ENCODE results near the gene GMPR.

Gene GMPR

GRCh38 chr6:16241321-16241689, 2.9 kb downstream of the GMPR start:
- no peak for TF ChIP-seq CTCF (IDR thresholded peaks at IDR 0.05; ENCODE audit: insufficient read depth, missing control alignments)
- DNase-seq (ENCODE audit: insufficient read length, low spot score) (no peak), FAIRE-seq (no peak)

DNA sequence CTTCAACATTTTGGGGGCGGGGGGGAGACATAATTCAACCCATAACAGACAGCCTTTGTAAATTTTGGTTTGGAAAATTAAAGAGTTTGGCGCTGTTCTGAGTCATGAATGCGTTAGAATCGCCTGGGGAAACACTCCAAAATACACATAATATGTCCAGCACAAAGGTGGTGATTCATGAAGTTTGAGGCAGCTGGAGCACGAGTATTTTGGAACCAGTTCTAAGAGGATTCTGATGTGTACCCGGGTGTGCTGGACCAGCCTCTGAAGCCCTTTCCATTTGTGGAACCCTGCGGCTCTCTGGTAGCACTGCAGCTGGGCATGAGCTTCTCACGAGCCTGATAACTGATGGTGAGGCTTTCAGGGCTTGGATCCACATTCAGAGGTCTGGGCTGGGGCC, 4.7 kb downstream of the GMPR start:
- no peak for FAIRE-seq
- DNase-seq (ENCODE audit: insufficient read length, low spot score) = no peak

DNA sequence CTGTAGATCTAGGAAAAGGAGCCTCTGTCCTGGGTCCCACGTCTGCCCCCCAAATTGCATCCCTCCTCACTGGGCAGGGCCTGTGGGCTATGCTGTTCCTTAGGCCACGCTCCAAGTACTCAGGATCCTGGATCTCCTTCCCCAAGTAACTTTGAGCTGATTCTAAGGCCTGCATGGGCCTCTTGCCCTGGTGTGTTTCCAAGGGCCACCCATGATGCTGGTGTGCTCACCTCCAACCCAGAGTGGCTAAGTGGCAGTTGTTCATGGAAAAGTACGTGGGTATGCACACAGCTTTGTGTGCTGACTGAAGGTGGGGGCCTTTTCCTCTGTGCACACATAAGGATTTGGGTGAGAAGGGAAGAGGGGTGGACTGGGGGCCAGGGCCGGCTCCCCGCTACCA, 5.3 kb downstream of the GMPR start:
- FAIRE-seq (no peak), DNase-seq (ENCODE audit: insufficient read length, low spot score) (no peak)
- no peak for TF ChIP-seq CTCF (IDR thresholded peaks at IDR 0.05; ENCODE audit: insufficient read depth, missing control alignments)

More for the DNA sequence above, 4.7 kb downstream of the GMPR start:
- TF ChIP-seq CTCF (IDR thresholded peaks at IDR 0.05; ENCODE audit: insufficient read depth, missing control alignments) = no peak

DNA sequence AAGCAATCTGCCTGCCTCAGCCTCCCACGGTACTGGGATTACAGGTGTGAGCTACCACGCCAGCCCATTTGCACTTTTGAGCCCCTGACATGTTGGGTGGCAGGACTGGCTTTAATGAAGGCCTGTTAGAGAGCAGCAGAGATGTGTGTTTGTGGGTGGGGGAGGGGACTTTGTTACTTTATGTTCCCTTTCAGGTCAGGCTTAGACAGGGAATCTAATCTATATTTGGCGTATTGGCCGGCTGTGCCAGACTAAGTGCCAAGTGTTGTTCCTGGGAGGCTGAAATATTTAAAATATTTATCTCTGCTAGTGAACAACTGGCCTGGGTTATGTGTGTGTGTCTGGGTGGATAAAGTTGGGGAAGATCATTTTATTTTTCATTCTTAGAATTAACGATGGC, 6.1 kb downstream of the GMPR start:
- DNase-seq (ENCODE audit: insufficient read length, low spot score) (no peak), FAIRE-seq (no peak)
- no peak for TF ChIP-seq CTCF (IDR thresholded peaks at IDR 0.05; ENCODE audit: insufficient read depth, missing control alignments)

- FAIRE-seq = no peak
- DNase-seq (ENCODE audit: insufficient read length, low spot score) = no peak
- no peak for TF ChIP-seq CTCF (IDR thresholded peaks at IDR 0.05; ENCODE audit: insufficient read depth, missing control alignments)
Measured at GRCh38 chr6:16244869-16245451, 6.6 kb downstream of the GMPR start.

GRCh38 chr6:16248271-16248853, 10.0 kb downstream of the GMPR start:
- DNase-seq (ENCODE audit: insufficient read length, low spot score) = no peak
- no peak for FAIRE-seq
- TF ChIP-seq CTCF (IDR thresholded peaks at IDR 0.05; ENCODE audit: insufficient read depth, missing control alignments) = no peak

- FAIRE-seq (no peak), DNase-seq (ENCODE audit: insufficient read length, low spot score) (no peak)
- no peak for TF ChIP-seq CTCF (IDR thresholded peaks at IDR 0.05; ENCODE audit: insufficient read depth, missing control alignments)
Measured at GRCh38 chr6:16249971-16250370, 11.6 kb downstream of the GMPR start.
